HepG2 (cell line): Measurements from ENCODE around the gene DCAKD. TPM values are rescaled to one million over a fixed set of nuclear protein-coding genes. Genes with fewer than 3 reads are reported as not detected.
A peak's percentile ranks its signal among the peaks of the same experiment; 100 is the strongest.

Experiments
- CREM ChIP-seq, 2 experiments: sonication (generic) in 1 of 2; formaldehyde crosslinking in 1 of 2; IDR thresholded peaks; 2 replicates each; pipeline versions ENCODE4 v1.4.0 to v1.6.1; 2016 to 2020; ENCODE audit warnings: antibody characterized with exemption in 1 of 2, mild to moderate bottlenecking in 1 of 2, missing genetic modification reagents in 1 of 2
- GATA4 ChIP-seq: sonication (generic); IDR thresholded peaks from 2 replicates; pipeline ENCODE4 v1.6.1; 2016; ENCODE audit warnings: antibody characterized with exemption, low read depth, borderline replicate concordance
- HNRNPL ChIP-seq: fragments of 200-400 bp; formaldehyde crosslinking; IDR thresholded peaks from 2 replicates; pipeline ENCODE4 v1.6.1; 2017; ENCODE audit warnings: mild to moderate bottlenecking, low read depth, low read length
- MLXIP ChIP-seq: sonication (generic); formaldehyde crosslinking; IDR thresholded peaks from 2 replicates; pipeline ENCODE4 v1.9.0; 2021; ENCODE audit warnings: missing genetic modification reagents, borderline replicate concordance
- NBN ChIP-seq: fragments of 450-650 bp; conservative IDR thresholded peaks from 2 replicates; pipeline ENCODE4 v1.6.1; 2017
- NFIC ChIP-seq: IDR thresholded peaks from 2 replicates; pipeline ENCODE4 v1.6.1; 2012; ENCODE audit warnings: mild to moderate bottlenecking, low read length, inconsistent platforms
- SOX13 ChIP-seq, 3 experiments: fragments of 450-650 bp in 1 of 3; sonication (generic) in 1 of 3; formaldehyde crosslinking in 1 of 3; IDR thresholded peaks in 2 of 3; conservative IDR thresholded peaks in 1 of 3; 2 replicates each; pipeline versions ENCODE4 v1.5.0 to v1.6.1; 2016 to 2020; ENCODE audit warnings: antibody characterized with exemption in 1 of 3, mild to moderate bottlenecking in 1 of 3, missing compliant biosample characterization in 1 of 3, missing genetic modification reagents in 1 of 3, moderate library complexity in 1 of 3
- ZNF331 ChIP-seq: sonication (generic); formaldehyde crosslinking; IDR thresholded peaks from 2 replicates; pipeline ENCODE4 v1.4.0; 2020; ENCODE audit warnings: missing genetic modification reagents
- ZNF407 ChIP-seq: sonication (generic); formaldehyde crosslinking; IDR thresholded peaks from one replicate; pipeline ENCODE4 v1.5.1; 2020; ENCODE audit warnings: mild to moderate bottlenecking, missing genetic modification reagents; ENCODE audit errors: not compliant biosample characterization
- ZNF605 ChIP-seq: sonication (generic); formaldehyde crosslinking; IDR thresholded peaks from 2 replicates; pipeline ENCODE4 v1.8.0; 2022; ENCODE audit warnings: mild to moderate bottlenecking, missing genetic modification reagents
- ZNF720 ChIP-seq: sonication (generic); formaldehyde crosslinking; IDR thresholded peaks from 2 replicates; pipeline ENCODE4 v1.4.0; 2020; ENCODE audit warnings: missing genetic modification reagents
- ZNF83 ChIP-seq: sonication (generic); formaldehyde crosslinking; IDR thresholded peaks from 2 replicates; pipeline ENCODE4 v1.4.0; 2020; ENCODE audit warnings: missing genetic modification reagents, mild to moderate bottlenecking, borderline replicate concordance
- polyA plus RNA-seq, 8 experiments: library from polyadenylated mRNA; depleted of rRNA in 3 of 8; stranded (reverse) in 7 of 8; unstranded in 1 of 8; fragments of >200 nt; fragmentation: Illumina TruSeq in 4 of 8; extraction: Trizol in 4 of 8; gene quantifications; 2 replicates each; pipeline versions ENCODE4 v1.2.1 to v1.2.3, GENCODE V29; 2011 to 2016; ENCODE audit warnings: low read depth in 4 of 8, missing spikeins in 1 of 8, mixed read lengths in 1 of 8; ENCODE audit not compliant: insufficient read depth in 1 of 8
- total RNA-seq, 5 experiments: library from RNA; depleted of rRNA; stranded (reverse); fragments of >200 nt; fragmentation: Illumina TruSeq; extraction: Trizol; gene quantifications; 2 replicates each; pipeline ENCODE4 v1.2.3, GENCODE V29; 2016; ENCODE audit warnings: low read depth in 1 of 5

Gene DCAKD
- total and polyA plus RNA-seq, 2 of the 13 experiments (the other 11 are each of a cell fraction or from before 2014, with no cell fraction given), result 25.9 to 29.2 TPM

GRCh38 chr17:45060797-45061605 lies 9.6 kb upstream of the DCAKD start, which contains the start of gene NMT1 (continued):
- TF ChIP-seq ZNF407 (CRISPR knock-in tag) (no peak), ZNF720 (CRISPR knock-in tag) (no peak), SOX13 (IDR thresholded peaks at IDR 0.05) (no peak), SOX13 (CRISPR knock-in tag; conservative IDR thresholded peaks at IDR 0.05 in 1 of 2, IDR thresholded peaks at IDR 0.05 in 1 of 2) (no peak; a peak in 2 of 4 replicates), GATA4 (peak; percentile 28; the same call in 1 of the 2 replicates), ZNF331 (peak; percentile 31), ZNF605 (CRISPR knock-in tag) (peak; percentile 82), ZNF83 (CRISPR knock-in tag) (0 out of 2 replicates have a peak, but pooled peaks have one; percentile 51), NFIC (peak; percentile 61; the same call in 1 of the 2 replicates), HNRNPL (0 out of 2 replicates have a peak, but pooled peaks have one; percentile 50), NBN (no peak), MLXIP (no peak), CREM (IDR thresholded peaks at IDR 0.05) (peak; percentile 99), CREM (CRISPR knock-in tag; IDR thresholded peaks at IDR 0.05) (no peak)
